Measurements from ENCODE around the gene ZNF526.

- TF ChIP-seq CTCF (IDR thresholded peaks at IDR 0.05), result no peak
- no peak for TF ChIP-seq POLR2A (IDR thresholded peaks at IDR 0.05)
Observed at GRCh38 chr19:42193294-42193693, 26.8 kb upstream of the ZNF526 start.

All from adrenal gland (tissue), 5 donors.